Fibroblast of skin of left biceps (primary cell): ENCODE data around the gene AGAP2.
"Not testable (repeated sequence)": the region's sequence is repeated elsewhere in the genome, so short reads cannot be mapped to it uniquely, and the experiment has no call there.

ENCODE experiments used
- DNase-seq, 2 experiments: peaks; one replicate each; pipeline ENCODE4 v3.0.0-alpha.2; 2013; ENCODE audit warnings: low read depth in 2 of 2

Gene AGAP2

DNA sequence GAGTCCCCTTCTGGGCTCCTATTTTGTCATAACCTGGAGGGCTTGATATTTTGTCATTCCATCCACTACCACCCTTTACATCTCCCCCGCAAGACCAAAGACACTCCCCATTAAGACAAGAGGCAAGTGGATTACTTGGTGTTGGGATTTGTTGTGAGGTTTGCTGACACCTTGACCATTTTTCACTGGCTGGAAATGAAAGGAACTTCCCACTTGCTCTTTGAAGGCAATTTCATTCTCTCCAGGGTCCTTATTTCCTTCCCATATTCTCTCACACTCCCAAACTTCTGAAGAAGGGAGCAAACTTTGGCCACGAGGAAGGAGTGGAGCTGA, 14.9 kb downstream of the AGAP2 start:
- no peak for DNase-seq

DNA sequence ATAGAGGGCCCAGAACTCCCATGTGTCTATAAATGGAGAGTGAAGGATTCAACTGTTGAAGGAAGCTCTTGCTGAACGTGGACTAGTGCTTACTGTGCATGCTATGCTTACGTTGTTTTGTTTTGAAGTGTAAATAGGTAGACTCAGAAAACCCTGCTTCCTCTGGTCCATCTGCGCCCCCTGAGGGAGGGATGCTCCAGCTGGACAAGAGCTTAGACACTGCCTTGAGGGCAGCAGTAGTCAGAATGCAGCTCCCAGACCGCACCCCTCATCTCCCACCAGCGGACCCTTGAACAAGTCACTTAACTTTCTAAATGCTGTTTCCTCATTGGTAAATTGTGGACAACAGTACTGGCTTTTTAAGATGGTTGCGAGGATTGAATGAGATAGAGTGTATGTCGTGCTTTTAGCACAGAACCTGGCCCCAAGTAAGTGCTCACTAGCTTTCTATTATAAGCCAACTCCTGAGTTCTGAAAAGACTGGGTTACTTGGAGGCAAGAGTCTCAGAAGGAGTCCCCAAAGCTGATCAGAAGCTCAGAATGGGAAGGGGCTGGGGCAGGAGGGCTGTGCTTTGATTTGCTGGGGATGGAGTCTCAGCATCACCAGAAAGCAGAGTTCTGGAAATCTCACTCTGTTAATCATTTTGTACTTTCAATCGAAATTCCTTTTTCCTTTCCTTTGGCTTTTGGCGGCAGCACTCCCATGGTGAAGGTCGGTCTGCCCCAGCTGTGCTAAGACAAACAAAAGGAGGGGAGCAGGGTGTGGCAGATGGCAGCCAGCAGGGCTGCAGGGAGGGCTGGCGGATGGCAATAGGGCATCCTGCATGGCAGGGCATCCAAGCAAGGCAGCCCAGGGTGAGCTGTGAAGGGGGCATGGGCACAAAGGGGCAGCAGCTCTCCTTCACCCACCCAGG, 15.6 kb downstream of the AGAP2 start:
- DNase-seq = no peak

DNA sequence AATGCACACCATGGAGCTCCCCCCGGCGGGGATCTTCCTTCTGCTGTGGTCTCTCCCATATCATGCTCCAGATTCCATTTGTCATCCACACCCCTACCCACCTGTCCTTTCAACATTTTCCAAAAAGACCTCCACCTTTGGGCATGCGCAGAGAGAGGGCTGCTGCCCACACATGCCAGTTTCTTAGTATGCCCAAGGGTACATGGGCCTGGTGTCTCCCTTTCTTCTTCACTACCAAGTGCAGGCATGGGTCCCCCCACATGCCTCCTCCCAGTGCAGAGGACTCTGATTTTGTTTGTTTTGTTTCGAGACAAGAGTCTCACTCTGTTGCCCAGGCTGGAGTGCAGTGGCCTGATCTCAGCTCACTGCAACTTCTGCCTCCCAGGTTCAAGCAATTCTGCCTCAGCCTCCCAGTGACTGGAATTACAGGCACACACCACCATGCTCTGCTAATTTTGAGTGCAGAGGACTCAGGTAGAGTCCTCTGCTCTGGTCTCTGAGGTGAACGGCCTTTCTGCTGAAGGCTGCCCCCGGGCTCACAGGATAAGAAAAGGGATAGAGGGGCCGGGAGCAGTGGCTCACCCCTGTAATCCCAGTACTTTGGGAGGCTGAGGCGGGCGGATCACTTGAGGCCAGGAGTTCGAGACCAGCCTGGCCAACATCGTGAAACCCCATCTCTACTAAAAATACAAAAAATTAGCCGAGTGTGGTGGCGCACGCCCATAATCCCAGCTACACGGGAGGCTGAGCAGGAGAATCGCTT, 16.5 kb downstream of the AGAP2 start:
- not testable (repeated sequence) for DNase-seq

DNA sequence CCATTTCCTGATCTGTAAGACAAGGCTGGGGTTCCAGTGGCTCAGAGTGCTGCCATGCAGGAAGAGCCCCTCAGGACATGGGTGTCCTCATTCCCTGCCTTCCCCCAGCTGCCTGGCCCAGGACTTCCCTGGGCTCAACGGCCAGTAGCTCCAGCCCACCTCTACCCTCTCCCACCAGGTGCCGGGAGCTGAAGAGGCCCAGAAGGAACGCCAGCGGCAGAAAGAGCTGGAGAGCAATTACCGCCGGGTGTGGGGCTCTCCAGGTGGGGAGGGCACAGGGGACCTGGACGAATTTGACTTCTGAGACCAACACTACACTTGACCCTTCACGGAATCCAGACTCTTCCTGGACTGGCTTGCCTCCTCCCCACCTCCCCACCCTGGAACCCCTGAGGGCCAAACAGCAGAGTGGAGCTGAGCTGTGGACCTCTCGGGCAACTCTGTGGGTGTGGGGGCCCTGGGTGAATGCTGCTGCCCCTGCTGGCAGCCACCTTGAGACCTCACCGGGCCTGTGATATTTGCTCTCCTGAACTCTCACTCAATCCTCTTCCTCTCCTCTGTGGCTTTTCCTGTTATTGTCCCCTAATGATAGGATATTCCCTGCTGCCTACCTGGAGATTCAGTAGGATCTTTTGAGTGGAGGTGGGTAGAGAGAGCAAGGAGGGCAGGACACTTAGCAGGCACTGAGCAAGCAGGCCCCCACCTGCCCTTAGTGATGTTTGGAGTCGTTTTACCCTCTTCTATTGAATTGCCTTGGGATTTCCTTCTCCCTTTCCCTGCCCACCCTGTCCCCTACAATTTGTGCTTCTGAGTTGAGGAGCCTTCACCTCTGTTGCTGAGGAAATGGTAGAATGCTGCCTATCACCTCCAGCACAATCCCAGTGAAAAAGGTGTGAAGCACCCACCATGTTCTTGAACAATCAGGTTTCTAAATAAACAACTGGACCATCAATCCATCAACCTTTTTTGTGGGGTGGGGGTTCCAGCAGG, 17.6 kb downstream of the AGAP2 start:
- DNase-seq = no peak

DNA sequence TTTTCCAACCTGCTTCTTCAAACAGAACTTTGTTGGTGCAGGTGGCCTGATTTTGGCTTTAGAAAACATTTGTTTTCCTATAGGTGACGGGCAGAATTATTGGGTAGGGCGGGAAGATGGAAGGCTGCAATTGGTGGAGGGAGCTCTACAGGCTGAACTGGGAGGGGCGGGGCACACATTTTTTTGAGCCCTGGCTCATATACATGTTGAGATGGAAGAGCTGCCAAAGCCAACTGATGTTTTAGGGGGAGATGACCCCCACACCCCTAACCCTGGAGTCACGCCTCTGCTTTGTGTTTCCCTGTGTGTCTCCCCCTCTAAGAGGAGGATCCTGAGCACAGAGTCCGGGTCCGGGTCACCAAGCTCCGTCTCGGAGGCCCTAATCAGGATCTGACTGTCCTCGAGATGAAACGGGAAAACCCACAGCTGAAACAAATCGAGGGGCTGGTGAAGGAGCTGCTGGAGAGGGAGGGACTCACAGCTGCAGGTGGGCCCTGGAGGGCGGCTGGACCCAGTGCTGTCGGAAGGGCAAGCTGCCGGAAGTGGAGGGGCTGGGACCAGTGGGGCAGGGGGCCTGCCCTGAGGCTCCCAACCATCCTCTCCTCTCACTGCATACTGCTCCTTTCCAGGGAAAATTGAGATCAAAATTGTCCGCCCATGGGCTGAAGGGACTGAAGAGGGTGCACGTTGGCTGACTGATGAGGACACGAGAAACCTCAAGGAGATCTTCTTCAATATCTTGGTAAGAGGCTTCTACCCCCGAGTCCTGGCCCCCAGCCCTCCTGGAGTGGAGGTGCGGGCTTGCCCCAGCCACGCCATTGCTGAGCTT, 18.6 kb downstream of the AGAP2 start:
- DNase-seq = no peak

DNA sequence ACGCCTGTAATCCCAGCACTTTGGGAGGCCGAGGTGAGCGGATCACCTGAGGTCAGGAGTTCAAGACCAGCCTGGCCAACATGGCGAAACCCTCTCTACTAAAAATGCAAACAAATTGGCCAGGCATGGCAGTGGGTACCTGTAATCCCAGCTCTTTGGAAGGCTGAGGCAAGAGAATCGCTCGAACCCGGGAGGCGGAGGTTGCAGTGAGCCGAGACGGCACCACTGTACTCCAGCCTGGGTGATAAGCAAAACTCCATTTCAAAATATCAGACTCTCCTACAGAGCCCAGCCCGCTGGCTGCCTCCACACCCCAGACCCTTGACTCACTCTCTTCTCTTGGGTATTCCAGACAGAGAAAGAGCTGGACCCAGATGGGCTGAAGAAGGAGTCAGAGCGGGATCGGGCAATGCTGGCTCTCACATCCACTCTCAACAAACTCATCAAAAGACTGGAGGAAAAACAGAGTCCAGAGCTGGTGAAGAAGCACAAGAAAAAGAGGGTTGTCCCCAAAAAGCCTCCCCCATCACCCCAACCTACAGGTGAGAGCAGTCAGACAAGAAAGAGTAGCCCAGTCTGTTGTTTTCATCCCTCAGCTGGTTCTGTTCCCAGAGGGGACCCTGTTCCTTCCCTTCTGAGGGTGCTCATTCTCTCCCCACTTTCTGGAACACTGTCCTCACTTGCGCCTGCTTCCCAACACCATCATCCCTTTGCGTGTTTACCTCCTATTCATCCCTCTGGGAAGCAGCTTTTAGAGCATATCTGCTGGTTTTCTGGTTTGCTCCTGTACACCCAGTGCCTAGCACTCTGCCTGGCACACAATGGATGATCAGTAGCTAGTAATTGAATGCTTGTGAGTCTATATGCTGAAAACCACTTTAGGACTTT, 19.7 kb downstream of the AGAP2 start:
- no peak for DNase-seq

DNA sequence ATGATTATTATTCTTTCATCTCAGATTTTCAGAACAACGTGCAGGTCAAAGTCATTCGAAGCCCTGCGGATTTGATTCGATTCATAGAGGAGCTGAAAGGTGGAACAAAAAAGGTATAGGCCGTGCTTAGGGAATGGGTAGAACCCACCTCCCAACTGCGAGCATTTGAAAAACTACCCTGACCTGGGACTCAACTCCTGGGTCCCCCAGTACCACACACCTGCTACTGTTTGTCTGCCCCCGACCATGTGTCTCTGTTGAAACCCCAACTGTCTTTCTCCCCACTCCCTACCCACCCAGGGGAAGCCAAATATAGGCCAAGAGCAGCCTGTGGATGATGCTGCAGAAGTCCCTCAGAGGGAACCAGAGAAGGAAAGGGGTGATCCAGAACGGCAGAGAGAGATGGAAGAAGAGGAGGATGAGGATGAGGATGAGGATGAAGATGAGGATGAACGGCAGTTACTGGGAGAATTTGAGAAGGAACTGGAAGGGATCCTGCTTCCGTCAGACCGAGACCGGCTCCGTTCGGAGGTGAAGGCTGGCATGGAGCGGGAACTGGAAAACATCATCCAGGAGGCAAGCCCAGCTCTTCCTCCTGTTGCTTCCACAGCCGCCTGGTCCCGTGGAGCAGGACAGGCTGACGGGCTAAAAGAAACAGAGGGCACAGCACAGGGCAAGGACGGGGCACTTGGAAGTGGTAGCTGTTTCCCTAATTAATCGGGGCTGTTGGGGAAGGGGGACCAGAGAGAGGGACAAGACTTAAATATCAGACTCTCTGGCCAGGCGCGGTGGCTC, 20.5 kb downstream of the AGAP2 start:
- DNase-seq = no peak

DNA sequence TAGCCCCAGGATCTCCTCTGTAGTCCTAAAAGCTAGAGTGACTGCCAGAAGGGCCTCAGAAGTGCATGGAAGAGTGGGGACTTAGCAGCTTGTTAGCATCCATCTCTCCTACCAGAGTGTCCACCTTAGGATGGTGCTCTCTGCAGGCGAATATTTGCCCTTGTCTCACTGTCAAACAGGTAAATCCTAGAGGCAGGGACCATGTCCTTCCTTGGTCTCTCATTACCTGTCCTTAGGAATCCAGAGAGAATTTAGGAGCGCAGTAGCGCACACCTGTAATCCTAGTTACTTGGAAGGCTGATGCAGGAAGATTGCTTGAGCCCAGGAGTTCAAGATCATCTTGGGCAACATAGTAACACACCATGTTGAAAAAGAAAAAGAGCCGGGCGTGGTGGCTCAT, 21.4 kb downstream of the AGAP2 start:
- DNase-seq = no peak

DNA sequence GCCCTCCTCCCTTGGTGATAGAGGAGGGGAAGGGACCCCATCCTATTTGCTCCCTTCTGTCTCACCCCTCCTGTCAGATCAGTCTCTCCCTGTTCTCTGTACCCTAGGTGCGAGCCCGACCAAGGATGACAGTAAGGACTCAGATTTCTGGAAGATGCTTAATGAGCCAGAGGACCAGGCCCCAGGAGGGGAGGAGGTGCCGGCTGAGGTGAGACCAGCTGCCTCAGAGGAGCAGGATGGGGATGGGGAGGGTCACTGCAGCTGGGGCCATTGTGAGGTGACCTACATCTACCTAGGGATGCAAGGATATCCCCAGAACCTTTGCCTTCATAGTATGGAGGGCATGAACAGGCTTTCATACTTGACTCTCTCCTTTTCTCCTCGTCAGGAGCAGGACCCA, 22.2 kb downstream of the AGAP2 start:
- no peak for DNase-seq

DNA sequence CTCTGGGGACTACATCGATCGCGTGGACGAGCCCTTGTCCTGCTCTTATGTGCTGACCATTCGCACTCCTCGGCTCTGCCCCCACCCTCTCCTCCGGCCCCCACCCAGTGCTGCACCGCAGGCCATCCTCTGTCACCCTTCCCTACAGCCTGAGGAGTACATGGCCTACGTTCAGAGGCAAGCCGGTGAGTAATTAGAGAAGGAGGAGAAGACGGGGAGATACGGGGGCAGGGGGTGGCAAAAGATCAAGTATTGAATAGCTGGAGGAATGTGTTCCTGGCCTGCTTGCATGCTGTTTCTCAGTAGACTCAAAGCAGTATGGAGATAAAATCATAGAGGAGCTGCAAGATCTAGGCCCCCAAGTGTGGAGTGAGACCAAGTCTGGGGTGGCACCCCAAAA, 22.8 kb downstream of the AGAP2 start:
- no peak for DNase-seq

DNA sequence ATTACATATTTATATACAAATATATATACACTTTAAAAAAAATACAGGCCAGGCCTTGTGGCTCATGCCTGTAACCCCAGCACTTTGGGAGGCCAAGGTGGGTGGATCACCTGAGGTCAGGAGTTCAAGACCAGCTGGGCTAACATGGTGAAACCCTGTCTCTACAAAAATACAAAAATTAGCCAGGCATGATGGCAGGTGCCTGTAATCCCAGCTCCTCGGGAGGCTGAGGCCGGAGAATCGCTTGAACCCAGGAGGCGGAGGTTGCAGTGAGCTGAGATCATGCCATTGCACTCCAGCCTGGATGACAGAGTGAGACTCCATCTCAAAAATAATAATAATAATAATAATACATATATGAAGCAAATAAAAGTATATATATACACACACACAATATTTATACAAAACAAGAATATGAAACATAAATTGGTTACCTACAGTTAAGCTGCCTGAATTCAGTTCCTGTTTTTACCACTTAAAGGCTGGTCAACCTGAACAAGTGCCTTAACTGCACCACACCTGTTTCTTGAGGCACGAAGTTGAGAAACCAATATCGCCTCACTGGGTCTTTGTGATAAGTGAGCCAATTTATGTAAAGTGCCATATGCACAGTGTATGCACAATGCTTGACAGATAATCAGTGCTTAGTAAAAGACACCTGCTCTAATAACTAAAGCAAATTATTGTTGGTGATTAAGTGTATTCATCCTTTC, 23.4 kb downstream of the AGAP2 start:
- DNase-seq = not testable (repeated sequence)

DNA sequence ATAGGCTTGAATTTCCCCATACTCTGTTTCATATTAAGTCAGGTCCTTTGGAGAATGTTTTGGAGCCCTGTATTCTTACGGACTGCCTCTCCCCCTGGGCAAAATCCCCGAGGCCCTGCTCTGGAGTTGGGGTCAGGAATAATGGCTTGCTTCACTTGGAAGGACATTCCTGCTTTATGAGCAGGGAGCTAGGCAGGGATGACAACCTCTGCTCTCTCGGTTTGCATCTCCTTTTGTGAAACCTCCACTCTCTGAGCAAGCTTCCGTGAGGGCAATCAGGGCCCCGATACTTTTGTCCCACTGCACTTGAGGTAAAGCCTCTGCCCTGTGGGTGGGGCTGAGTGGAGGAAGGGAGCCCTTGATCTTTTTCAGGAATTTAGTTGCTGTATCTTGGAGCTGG, 25.3 kb downstream of the AGAP2 start:
- no peak for DNase-seq

DNA sequence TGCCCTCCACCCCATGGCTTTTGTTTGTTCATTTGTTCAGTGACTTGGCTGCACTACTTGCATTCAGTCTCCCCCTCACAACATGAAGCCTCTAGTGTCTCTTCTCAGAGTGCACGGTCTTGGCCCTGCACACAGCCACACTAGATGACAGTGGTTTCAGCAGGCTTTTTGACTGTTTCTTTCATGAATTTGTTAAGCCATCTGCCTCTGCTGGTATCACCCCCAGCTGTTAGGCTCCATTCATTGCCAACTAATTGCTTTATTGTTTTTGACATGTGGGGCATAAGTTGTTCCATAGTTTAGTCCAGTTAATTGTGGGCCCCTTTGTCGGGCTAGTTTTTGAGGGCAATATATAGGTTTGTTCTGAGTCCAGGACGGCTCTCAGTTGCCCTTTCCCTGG, 25.8 kb downstream of the AGAP2 start:
- DNase-seq = no peak

DNA sequence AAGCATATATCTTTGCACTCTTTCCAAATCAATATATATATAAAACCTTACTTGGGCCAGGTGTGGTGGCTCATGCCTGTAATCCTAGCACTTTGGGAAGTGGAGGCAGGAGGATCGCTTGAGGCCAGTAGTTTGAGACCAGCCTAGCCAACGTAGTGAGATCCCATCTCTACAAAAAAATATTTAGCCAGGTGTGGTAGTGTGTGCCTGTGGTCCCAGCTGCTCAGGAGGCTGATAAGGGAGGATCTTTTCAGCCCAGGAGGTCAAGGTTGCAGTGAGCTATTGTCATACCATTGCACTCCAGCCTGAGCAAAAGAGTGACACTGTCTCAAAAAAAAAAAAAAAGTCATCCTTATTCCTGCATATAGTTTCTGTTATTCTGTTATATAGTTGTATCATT, 30.2 kb downstream of the AGAP2 start:
- DNase-seq = no peak

DNA sequence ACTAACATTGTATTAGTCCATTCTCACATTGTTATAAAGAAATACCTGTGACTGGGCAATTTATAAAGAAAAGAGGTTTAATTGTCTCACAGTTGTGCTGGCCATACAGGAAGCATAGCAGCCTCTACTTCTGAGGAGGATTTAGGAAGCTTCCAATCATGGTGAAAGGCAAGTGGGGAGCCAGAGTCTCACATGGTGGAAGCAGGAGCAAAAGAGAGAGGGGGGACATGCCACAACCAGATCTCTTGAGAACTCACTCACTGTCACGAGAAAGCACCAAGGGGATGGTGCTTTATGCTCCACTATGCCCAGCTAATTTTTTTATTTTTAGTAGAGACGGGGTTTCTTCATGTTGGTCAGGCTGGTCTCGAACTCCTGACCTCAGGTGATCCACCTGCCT, 31.3 kb downstream of the AGAP2 start:
- no peak for DNase-seq

DNA sequence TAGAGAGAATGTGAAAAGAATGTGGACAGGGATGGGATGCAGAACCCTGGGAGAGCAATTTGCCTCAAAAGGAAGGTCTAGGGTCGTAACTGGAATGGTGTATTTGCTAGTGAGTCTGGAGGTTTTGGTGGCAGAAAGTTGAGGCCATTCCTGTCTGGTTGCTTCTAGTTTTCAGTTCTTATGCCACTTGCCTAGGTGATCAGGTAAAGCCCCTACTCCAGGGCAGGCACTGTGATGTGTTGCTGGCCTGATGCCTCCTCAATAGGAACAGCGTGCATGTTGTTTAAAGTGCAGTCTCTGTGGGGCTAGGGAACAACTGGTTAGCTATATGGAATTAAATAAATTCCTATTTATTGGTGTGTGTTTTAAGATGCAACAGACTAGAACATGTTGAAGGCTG, 38.2 kb downstream of the AGAP2 start:
- no peak for DNase-seq

DNA sequence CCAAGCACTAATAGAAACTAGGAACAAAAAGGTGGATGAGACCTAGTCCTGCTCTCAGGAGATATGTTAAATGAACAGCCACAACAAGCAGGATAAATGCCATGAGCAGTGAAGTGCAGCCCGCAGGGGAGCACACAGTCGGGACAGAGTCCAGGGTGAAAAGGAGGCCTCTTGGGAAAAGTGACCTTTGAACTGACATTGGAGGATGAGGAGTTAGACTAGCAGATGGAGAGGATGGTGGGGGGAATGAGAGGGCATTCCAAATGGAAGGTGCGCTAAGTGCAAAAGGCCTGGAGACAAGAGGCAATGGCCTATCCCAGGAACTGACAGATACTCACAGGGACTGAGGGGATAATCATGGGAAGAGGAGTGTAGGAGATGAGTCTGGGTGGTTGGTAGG, 40.1 kb downstream of the AGAP2 start:
- DNase-seq = no peak

DNA sequence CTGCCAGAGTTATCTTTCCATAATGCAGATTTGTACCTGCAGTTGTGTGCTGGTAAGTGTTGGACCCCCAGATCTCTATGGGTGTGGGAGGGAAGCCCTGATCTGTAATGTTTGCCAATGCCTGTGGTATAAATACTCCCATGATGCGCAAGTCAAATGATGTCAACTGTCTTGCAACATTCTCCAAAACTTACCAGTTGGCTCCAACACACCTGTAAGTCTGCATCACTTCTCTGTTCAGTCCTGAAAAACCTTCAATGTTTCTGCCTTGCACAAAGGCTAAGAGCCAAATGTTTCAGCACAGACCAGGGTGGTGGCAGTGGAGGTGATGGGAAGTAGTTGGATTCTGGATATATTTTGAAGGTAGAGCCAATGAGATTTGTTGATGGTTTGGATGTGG, 41.5 kb downstream of the AGAP2 start:
- DNase-seq = no peak
